HEK293T (cell line): ENCODE data around the gene JAZF1.

Source experiments
- ARNT ChIP-seq: fragments of 450-650 bp; IDR thresholded peaks from 2 replicates; pipeline ENCODE4 v1.6.1; 2017; ENCODE audit warnings: mild to moderate bottlenecking
- BHLHE40 ChIP-seq: fragments of 450-650 bp; IDR thresholded peaks from 2 replicates; pipeline ENCODE4 v1.6.1; 2016; ENCODE audit warnings: mild to moderate bottlenecking, moderate library complexity, borderline replicate concordance
- LEF1 ChIP-seq: fragments of 450-650 bp; IDR thresholded peaks from 2 replicates; pipeline ENCODE4 v1.6.1; 2017; ENCODE audit warnings: mild to moderate bottlenecking, borderline replicate concordance
- NFRKB ChIP-seq: fragments of 450-650 bp; IDR thresholded peaks from 2 replicates; pipeline ENCODE4 v1.6.1; 2016; ENCODE audit warnings: mild to moderate bottlenecking, moderate library complexity
- ZNF384 ChIP-seq: fragments of 450-650 bp; IDR thresholded peaks from 2 replicates; pipeline ENCODE4 v1.6.1; 2016

DNA sequence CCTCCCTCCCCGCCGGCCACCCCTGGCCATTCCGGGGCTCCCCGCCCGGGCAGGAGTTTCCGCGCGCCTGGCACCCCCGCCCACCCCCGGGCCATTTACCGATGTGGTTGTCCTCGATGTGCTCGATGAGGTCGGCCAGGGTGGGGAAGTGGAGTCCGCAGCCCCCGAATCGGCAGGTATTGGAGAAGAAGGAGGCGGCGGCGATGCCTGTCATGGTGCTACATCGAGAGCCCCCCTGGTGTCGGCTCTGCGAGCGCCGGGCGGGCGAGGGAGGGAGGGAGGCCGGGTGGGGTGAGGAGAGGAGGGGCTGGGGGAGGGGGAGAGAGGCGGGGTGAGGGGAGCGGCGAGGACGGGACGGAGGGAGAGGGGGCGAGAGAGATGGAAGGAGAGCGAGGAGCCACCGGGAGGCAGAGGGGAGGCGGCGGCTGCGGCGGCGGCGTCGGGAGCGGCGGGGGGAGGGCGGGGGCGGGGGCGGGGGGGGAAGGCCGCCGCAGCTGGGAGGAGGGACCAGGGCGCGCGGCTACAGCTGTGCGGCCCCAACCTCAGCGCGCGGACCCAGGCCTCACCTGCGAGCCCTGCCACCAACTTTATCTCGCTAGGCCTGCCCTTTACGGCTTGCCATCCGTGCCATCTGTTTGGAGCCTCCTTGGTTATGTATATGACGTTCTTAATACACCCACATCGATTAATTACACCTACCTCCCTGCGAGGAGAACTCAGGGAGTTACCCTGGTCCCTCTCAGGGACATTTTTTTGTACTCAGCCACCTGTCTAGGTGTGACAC lies at the start of gene JAZF1:
- no peak for TF ChIP-seq NFRKB
- TF ChIP-seq LEF1, result no peak
- no peak for TF ChIP-seq ZNF384
- no peak for TF ChIP-seq BHLHE40
- TF ChIP-seq ARNT, result no peak
